H1 (cell line): ENCODE measurements around the gene SMOC2. TPM values are rescaled to one million over a fixed set of nuclear protein-coding genes. Genes with fewer than 3 reads are reported as not detected.

Source experiments
- CTCF ChIA-PET: fragments of 300-600 bp; sonication (Branson Sonifier 250); formaldehyde crosslinking; loops from one replicate; lab custom pipeline; 2021; ENCODE audit not compliant: partially characterized antibody; lab: Charles Lee
- POLR2A ChIA-PET: fragments of 300-600 bp; sonication (Branson Sonifier 250); formaldehyde crosslinking; loops from one replicate; lab custom pipeline; 2021; ENCODE audit warnings: inconsistent platforms; ENCODE audit not compliant: partially characterized antibody; lab: Charles Lee
- DNase-seq, 2 experiments: peaks; one replicate each; pipeline versions ENCODE4 v3.0.0 to v3.0.0-alpha.2; 2010 to 2022; ENCODE audit warnings: low spot score in 2 of 2, low read depth in 1 of 2, mixed read lengths in 1 of 2
- FAIRE-seq: peaks from 2 replicates; lab custom pipeline; 2011; peaks lifted over from hg19 to GRCh38; lab: Jason Lieb, UNC
- H2AFZ ChIP-seq: 2 replicates; pipeline ENCODE4 v1.8.1; 2012; ENCODE audit warnings: low read length, inconsistent platforms
- H2AK5ac ChIP-seq: 2 replicates; pipeline ENCODE4 v1.6.1; 2013; ENCODE audit warnings: low read depth, low read length
- H2BK120ac ChIP-seq: replicated peaks from 2 replicates; pipeline ENCODE3; 2013; ENCODE audit warnings: low read depth, low read length, inconsistent platforms
- H2BK12ac ChIP-seq: 2 replicates; pipeline ENCODE4 v1.6.1; 2013; ENCODE audit warnings: low read depth, low read length
- H2BK15ac ChIP-seq: 2 replicates; pipeline ENCODE4 v1.6.1; 2013; ENCODE audit warnings: low read length
- H2BK20ac ChIP-seq: 2 replicates; pipeline ENCODE4 v1.6.1; 2013; ENCODE audit warnings: low read length
- H2BK5ac ChIP-seq: 2 replicates; pipeline ENCODE4 v1.6.1; 2013; ENCODE audit warnings: low read depth, low read length
- H3K14ac ChIP-seq: 2 replicates; pipeline ENCODE4 v1.6.1; 2013; ENCODE audit warnings: inconsistent platforms; ENCODE audit not compliant: insufficient read length
- H3K18ac ChIP-seq: 2 replicates; pipeline ENCODE4 v1.6.1; 2013; ENCODE audit warnings: low read length; ENCODE audit errors: extremely low read depth
- H3K23ac ChIP-seq: 2 replicates; pipeline ENCODE4 v1.6.1; 2013; ENCODE audit warnings: inconsistent platforms; ENCODE audit not compliant: insufficient read length
- H3K23me2 ChIP-seq: 2 replicates; pipeline ENCODE4 v1.6.1; 2013; ENCODE audit warnings: low read depth, low read length
- H3K27ac ChIP-seq: 2 replicates; pipeline ENCODE4 v1.6.1; 2011; ENCODE audit warnings: low read depth, low read length, inconsistent platforms
- H3K27me3 ChIP-seq, 4 experiments: replicated peaks in 1 of 4; 1 replicate in 1 of 4; 2 replicates in 3 of 4; pipeline versions ENCODE4 v1.6.1 to v1.8.1; 2011 to 2013; ENCODE audit warnings: low read length in 3 of 4, mild to moderate bottlenecking in 3 of 4, inconsistent platforms in 2 of 4, mixed read lengths in 2 of 4, moderate library complexity in 1 of 4; ENCODE audit not compliant: control insufficient read depth in 3 of 4, insufficient read depth in 3 of 4; ENCODE audit errors: extremely low read depth in 1 of 4
- H3K36me3 ChIP-seq, 4 experiments: 2 replicates each; pipeline versions ENCODE4 v1.6.1 to v1.8.1; 2011 to 2013; ENCODE audit warnings: mild to moderate bottlenecking in 4 of 4, low read length in 3 of 4, moderate library complexity in 2 of 4, control low read depth in 1 of 4, inconsistent platforms in 1 of 4; ENCODE audit not compliant: insufficient read depth in 4 of 4, control insufficient read depth in 2 of 4
- H3K4ac ChIP-seq: replicated peaks from 2 replicates; pipeline ENCODE3; 2013; ENCODE audit warnings: low read length, low read depth, mixed read lengths, inconsistent platforms; ENCODE audit not compliant: insufficient read length
- H3K4me1 ChIP-seq, 4 experiments: replicated peaks in 1 of 4; 1 replicate in 1 of 4; 2 replicates in 3 of 4; pipeline versions ENCODE4 v1.6.1 to v1.8.1; 2011 to 2013; ENCODE audit warnings: low read length in 3 of 4, inconsistent platforms in 2 of 4, mixed read lengths in 1 of 4; ENCODE audit not compliant: insufficient read depth in 4 of 4, control insufficient read depth in 3 of 4
- H3K4me2 ChIP-seq, 2 experiments: 2 replicates each; pipeline versions ENCODE4 v1.6.1 to v1.8.1; 2011 to 2013; ENCODE audit warnings: low read depth in 2 of 2, low read length in 2 of 2, control low read depth in 1 of 2, inconsistent platforms in 1 of 2, mild to moderate bottlenecking in 1 of 2; ENCODE audit not compliant: insufficient read depth in 1 of 2
- H3K4me3 ChIP-seq, 4 experiments: fragments of 200-600, 300-600 bp in 1 of 4; sonication (generic), shearing (Covaris generic), sonication (Bioruptor Twin) in 1 of 4; 2 replicates each; pipeline versions ENCODE4 v1.5.1 to v1.8.1; 2011 to 2016; ENCODE audit warnings: low read length in 4 of 4, low read depth in 3 of 4, control low read depth in 2 of 4, inconsistent platforms in 2 of 4, mild to moderate bottlenecking in 2 of 4, mixed read lengths in 1 of 4, moderate library complexity in 1 of 4; ENCODE audit not compliant: insufficient read depth in 2 of 4; ENCODE audit errors: extremely low read depth in 1 of 4
- H3K56ac ChIP-seq: replicated peaks from 2 replicates; pipeline ENCODE3; 2013; ENCODE audit warnings: low read depth, mild to moderate bottlenecking, mixed read lengths, low read length, inconsistent platforms; ENCODE audit not compliant: insufficient read length
- H3K79me1 ChIP-seq: 2 replicates; pipeline ENCODE4 v1.6.1; 2013; ENCODE audit warnings: low read depth, low read length, control low read depth
- H3K79me2 ChIP-seq, 2 experiments: 2 replicates each; pipeline versions ENCODE4 v1.6.1 to v1.8.1; 2012 to 2013; ENCODE audit warnings: low read length in 2 of 2, mild to moderate bottlenecking in 2 of 2, inconsistent platforms in 1 of 2; ENCODE audit not compliant: insufficient read depth in 2 of 2, control insufficient read depth in 1 of 2
- H3K9ac ChIP-seq, 4 experiments: replicated peaks in 1 of 4; 1 replicate in 1 of 4; 2 replicates in 3 of 4; pipeline versions ENCODE4 v1.6.1 to v1.8.1; 2011 to 2013; ENCODE audit warnings: low read depth in 3 of 4, low read length in 3 of 4, control low read depth in 2 of 4, mild to moderate bottlenecking in 2 of 4, moderate library complexity in 2 of 4, inconsistent platforms in 1 of 4; ENCODE audit errors: extremely low read depth in 1 of 4
- H3K9me3 ChIP-seq, 2 experiments: 2 replicates each; pipeline versions ENCODE4 v1.6.1 to v1.8.1; 2012 to 2013; ENCODE audit warnings: mild to moderate bottlenecking in 2 of 2, moderate library complexity in 2 of 2, control low read depth in 1 of 2, inconsistent platforms in 1 of 2, low read depth in 1 of 2, low read length in 1 of 2, mixed read lengths in 1 of 2; ENCODE audit not compliant: insufficient read depth in 2 of 2
- H4K20me1 ChIP-seq, 2 experiments: replicated peaks in 1 of 2; 2 replicates each; pipeline versions ENCODE3 to v1.8.1; 2011 to 2013; ENCODE audit warnings: inconsistent platforms in 2 of 2, low read length in 2 of 2, mild to moderate bottlenecking in 1 of 2; ENCODE audit not compliant: insufficient read depth in 2 of 2, control insufficient read depth in 1 of 2
- H4K5ac ChIP-seq: 2 replicates; pipeline ENCODE4 v1.6.1; 2013; ENCODE audit warnings: low read length, low read depth, mixed read lengths, inconsistent platforms; ENCODE audit not compliant: insufficient read length
- H4K8ac ChIP-seq: 2 replicates; pipeline ENCODE4 v1.8.0; 2013; ENCODE audit warnings: mild to moderate bottlenecking, moderate library complexity, low read length, inconsistent platforms; ENCODE audit not compliant: insufficient read depth; ENCODE audit errors: extremely low read depth
- H4K91ac ChIP-seq: replicated peaks from 2 replicates; pipeline ENCODE3; 2013; ENCODE audit warnings: low read length, mixed read lengths, inconsistent platforms; ENCODE audit not compliant: insufficient read length
- CHD2 ChIP-seq: IDR thresholded peaks from 2 replicates; pipeline ENCODE4 v1.6.1; 2012; ENCODE audit warnings: low read length, improper control_type of control experiment
- WGBS, 2 experiments: shearing (Covaris generic) in 1 of 2; methylation state at CpG; one replicate each; pipeline versions ENCODE4 v1.1.6 to v1.1.7; 2013 to 2015; ENCODE audit warnings: low lambda C conversion rate in 2 of 2, mixed read lengths in 2 of 2, inconsistent platforms in 1 of 2, low coverage in 1 of 2, missing lambda C conversion rate in 1 of 2; ENCODE audit not compliant: insufficient replicate concordance in 2 of 2, insufficient coverage in 1 of 2, insufficient read length in 1 of 2; ENCODE audit errors: extremely low coverage in 1 of 2, missing lambda C conversion rate in 1 of 2; 5-methylcytosine and 5-hydroxymethylcytosine counted together
- polyA plus RNA-seq, 7 experiments: library from polyadenylated mRNA; depleted of rRNA in 3 of 7; stranded (reverse) in 5 of 7; unstranded in 2 of 7; fragments of >200 nt in 5 of 7; fragments of 200-250 nt in 2 of 7; gene quantifications; 1 replicate in 5 of 7; 2 replicates in 1 of 7; 4 replicates in 1 of 7; pipeline versions ENCODE4 v1.2.1 to v1.2.3, GENCODE V29; 2011 to 2013; ENCODE audit warnings: missing spikeins in 2 of 7, mixed read lengths in 2 of 7
- total RNA-seq: library from RNA; stranded (reverse); fragmentation: NEBNext Ultra II Directional; extraction: Animal tissue kit (Norgen Biotek cat#: 25700); gene quantifications from 2 replicates; pipeline ENCODE4 v1.2.1, GENCODE V29; 2021

Gene SMOC2
- total and polyA plus RNA-seq, 2 of the 8 experiments (the other 6 are each of a cell fraction or from before 2014, with no cell fraction given) = 7.7 to 8.5 TPM

GRCh38 chr6:168513766-168514165, 72.8 kb downstream of the SMOC2 start:
- Histone ChIP-seq H3K27me3 (no peaks in the 10 kb centered on the region), H3K27ac (no peak overlapping the region), H2AFZ (no peak overlapping the region), H3K79me1 (no peaks in the 10 kb centered on the region), H2AK5ac (no peak overlapping the region), H4K8ac (no peak overlapping the region; the same call in 1 of the 2 replicates), H2BK20ac (no peak overlapping the region), H4K91ac (no peak overlapping the region), H2BK15ac (no peak overlapping the region), H3K36me3 (no peaks in the 10 kb centered on the region; a peak in 1 of 8 replicates), H3K23ac (no peak overlapping the region), H2BK120ac (no peak overlapping the region), H3K79me2 (no peaks in the 10 kb centered on the region), H4K5ac (no peak overlapping the region), H3K14ac (no peak overlapping the region), H3K4me2 (no peak overlapping the region), H3K9me3 (peaks cover 0 to 2% of the 10 kb centered on the region in 2 experiments; a peak in 1 of 4 replicates), H3K9ac (no peak overlapping the region), H3K4ac (no peak overlapping the region), H3K56ac (no peak overlapping the region), H4K20me1 (peaks cover 0 to 4% of the 10 kb centered on the region in 2 experiments), H3K23me2 (peaks cover 6% of the 10 kb centered on the region), H3K18ac (no peak overlapping the region), H3K4me3 (no peak overlapping the region), H2BK12ac (no peak overlapping the region), H3K4me1 (0 out of 7 replicates have a peak, but pooled peaks cover 0 to 3% (median 0%) of the 10 kb centered on the region in 4 experiments), H2BK5ac (no peak overlapping the region)
- CTCF ChIA-PET = no interaction called here
- POLR2A ChIA-PET = interaction anchor here (1.0 kb wide), 1 partner anchor 7 kb away, joined by 4 read pairs; no protein-coding TSS in a partner anchor
- 69% methylated on average over 8 of the region's 8 CpGs; no CpG with 5 or more reads in 1 of the 2 experiments for WGBS, 2 experiments
- FAIRE-seq (no peak), DNase-seq (no peak)
- no peak for TF ChIP-seq CHD2
